IMR-90 (cell line): ENCODE data around the gene FAM163B. TPM values are rescaled to one million over a fixed set of nuclear protein-coding genes. Genes with fewer than 3 reads are reported as not detected.

ENCODE experiments used
- polyA plus RNA-seq, 3 experiments: library from polyadenylated mRNA; depleted of rRNA; stranded (reverse); fragments of >200 nt; gene quantifications; 2 replicates each; pipeline ENCODE4 v1.2.3, GENCODE V29; 2012; ENCODE audit warnings: low replicate concordance in 1 of 3
- total RNA-seq: library from RNA; depleted of rRNA; stranded (reverse); fragments of >200 nt; gene quantifications from 2 replicates; pipeline ENCODE4 v1.2.3, GENCODE V29; 2012; rRNA removed

FAM163B gene
- total and polyA plus RNA-seq, 2 of the 4 experiments (the other 2 are of a cell fraction) = not detected

Other genes with a start within 250 kb of the FAM163B start
- gene SURF4, start 233.3 kb downstream of the FAM163B start, total RNA-seq = 512 and 532 TPM in 2 replicates
- 293 and 307 TPM in 2 replicates for gene SURF4, start 233.3 kb downstream of the FAM163B start, polyA plus RNA-seq (2012; rRNA removed)
- 0.28 and 0.54 TPM in 2 replicates for gene STKLD1, start 233.0 kb downstream of the FAM163B start, total RNA-seq
- gene STKLD1, start 233.0 kb downstream of the FAM163B start, polyA plus RNA-seq (2012; rRNA removed) = 0.65 and 0.69 TPM in 2 replicates
- gene REXO4, start 191.4 kb downstream of the FAM163B start, total RNA-seq = 16.1 and 18.3 TPM in 2 replicates
- gene REXO4, start 191.4 kb downstream of the FAM163B start, polyA plus RNA-seq (2012; rRNA removed) = 21.8 and 23.1 TPM in 2 replicates
- gene ADAMTS13, start 187.0 kb downstream of the FAM163B start, total RNA-seq = under 0.01 and 0.18 TPM in 2 replicates
- 2.8 and 3.1 TPM in 2 replicates for gene ADAMTS13, start 187.0 kb downstream of the FAM163B start, polyA plus RNA-seq (2012; rRNA removed)
- 1.9 and 2.0 TPM in 2 replicates for gene CACFD1, start 149.4 kb downstream of the FAM163B start, total RNA-seq
- gene CACFD1, start 149.4 kb downstream of the FAM163B start, polyA plus RNA-seq (2012; rRNA removed) = 5.9 and 6.6 TPM in 2 replicates
- 2.9 and 3.1 TPM in 2 replicates for gene SLC2A6, start 130.3 kb downstream of the FAM163B start, total RNA-seq
- gene SLC2A6, start 130.3 kb downstream of the FAM163B start, polyA plus RNA-seq (2012; rRNA removed) = 8.5 and 9.3 TPM in 2 replicates
- gene MYMK, start 84.4 kb downstream of the FAM163B start, total RNA-seq = not detected in 2 replicates
- gene MYMK, start 84.4 kb downstream of the FAM163B start, polyA plus RNA-seq (2012; rRNA removed) = not detected in 2 replicates
- gene ADAMTSL2, start 74.7 kb downstream of the FAM163B start, total RNA-seq = not detected in 2 replicates
- gene ADAMTSL2, start 74.7 kb downstream of the FAM163B start, polyA plus RNA-seq (2012; rRNA removed) = not detected in 2 replicates
- gene DBH, start 27.0 kb upstream of the FAM163B start, total RNA-seq = not detected in 2 replicates
- gene DBH, start 27.0 kb upstream of the FAM163B start, polyA plus RNA-seq (2012; rRNA removed) = not detected in 2 replicates
- 4.7 and 5.0 TPM in 2 replicates for gene SARDH, start 129.0 kb upstream of the FAM163B start, total RNA-seq
- 7.5 and 8.5 TPM in 2 replicates for gene SARDH, start 129.0 kb upstream of the FAM163B start, polyA plus RNA-seq (2012; rRNA removed)